Measurements from ENCODE around the gene C4BPB. TPM values are rescaled to one million over a fixed set of nuclear protein-coding genes. Genes with fewer than 3 reads are reported as not detected.

Gene C4BPB
- polyA plus RNA-seq, 1 donor from 2014 or later: not detected

DNA sequence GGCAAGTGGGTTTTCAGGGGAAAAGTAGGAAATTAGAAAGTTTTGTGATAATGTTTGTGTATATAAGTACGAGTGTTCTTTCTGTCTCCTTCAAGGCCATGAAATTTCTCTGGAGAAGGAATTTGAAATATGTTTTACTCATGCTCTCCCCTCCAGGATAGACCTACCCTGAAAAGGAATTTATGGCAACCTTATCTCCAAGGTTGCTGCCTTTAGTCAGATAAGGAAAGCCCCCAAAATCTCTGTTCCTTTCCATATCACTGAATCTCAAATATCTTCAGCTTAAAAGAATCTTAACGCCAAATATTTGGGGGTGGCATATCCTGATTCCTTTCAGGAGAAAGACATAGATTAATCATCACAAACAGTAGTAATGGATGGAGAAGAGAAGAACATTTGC, 499 bp upstream of the C4BPB start:
- peak overlapping the region in 1 of 4 donors; percentile 18 for H3K4me3 Mint-ChIP-seq
- no peak overlapping the region for H3K27ac Mint-ChIP-seq

DNA sequence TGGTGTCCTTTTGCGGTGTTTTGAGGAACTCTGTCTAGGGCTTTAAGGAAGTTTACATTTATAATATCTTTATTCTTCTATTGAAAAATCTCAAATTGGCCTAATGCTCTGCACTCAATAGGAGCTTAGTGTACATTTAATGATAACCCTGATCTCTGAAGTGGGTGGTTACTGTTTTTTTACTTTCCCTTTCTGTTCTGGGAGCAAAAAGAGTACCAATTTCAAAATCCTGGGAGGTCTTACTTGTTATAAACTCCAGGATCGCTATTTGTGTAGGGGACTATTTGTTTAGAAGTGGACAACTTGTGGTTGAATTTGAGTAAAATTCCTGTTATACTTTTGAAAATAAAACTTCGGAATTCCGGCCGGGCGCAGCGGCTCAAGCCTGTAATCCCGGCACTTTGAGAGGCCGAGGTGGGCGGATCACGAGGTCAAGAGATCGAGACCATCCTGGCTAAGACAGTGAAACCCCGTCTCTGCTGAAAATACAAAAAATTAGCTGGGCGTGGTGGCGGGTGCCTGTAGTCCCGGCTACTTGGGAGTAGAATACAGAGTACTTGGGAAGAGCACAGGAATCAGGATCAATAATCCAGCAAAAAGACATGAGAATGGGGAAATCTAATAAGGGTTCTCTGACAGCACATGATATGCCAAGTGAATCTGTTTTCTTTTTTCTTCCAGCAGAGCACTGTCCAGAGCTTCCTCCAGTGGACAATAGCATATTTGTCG, 1.1 kb downstream of the C4BPB start:
- Mint-ChIP-seq H3K9me3 (no peaks in the 10 kb centered on the region), H3K36me3 (no peaks in the 10 kb centered on the region)

More for the DNA sequence above, 499 bp upstream of the C4BPB start:
- peaks cover 2% of the 10 kb centered on the region for H3K27me3 Mint-ChIP-seq
- H3K36me3 Mint-ChIP-seq: no peaks in the 10 kb centered on the region
- H3K4me1 Mint-ChIP-seq: peaks cover 9 to 11% (median 10%) of the 10 kb centered on the region in 3 donors
- no peaks in the 10 kb centered on the region for H3K9me3 Mint-ChIP-seq

DNA sequence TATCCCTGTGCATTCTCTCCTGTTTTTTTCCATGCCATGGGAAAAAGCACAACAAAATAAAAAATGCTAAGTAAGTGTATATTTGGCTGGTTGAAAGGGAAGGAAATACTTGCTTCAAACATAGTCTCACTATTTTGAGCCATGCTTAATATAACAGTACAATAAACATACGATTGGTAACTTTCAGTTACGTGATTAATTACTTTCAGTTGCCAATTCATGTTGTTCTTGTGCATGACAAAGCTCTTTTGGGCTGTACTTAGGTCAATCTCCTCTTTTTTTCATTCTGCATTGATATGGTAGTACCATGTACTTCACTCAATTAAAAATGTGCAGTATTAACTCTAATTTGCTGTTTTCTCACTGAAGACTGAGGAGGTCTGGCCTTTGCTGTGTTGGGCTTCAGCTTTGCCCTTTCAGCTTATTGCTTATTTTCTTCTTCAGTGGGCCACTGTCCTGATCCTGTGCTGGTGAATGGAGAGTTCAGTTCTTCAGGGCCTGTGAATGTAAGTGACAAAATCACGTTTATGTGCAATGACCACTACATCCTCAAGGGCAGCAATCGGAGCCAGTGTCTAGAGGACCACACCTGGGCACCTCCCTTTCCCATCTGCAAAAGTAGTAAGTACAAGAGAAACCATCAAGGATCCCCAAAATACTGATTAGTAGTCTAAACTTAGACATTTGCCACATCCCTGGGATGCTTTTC, 2.7 kb downstream of the C4BPB start:
- H3K4me3 Mint-ChIP-seq: no peak overlapping the region
- H3K4me1 Mint-ChIP-seq: peaks cover 5% of the 10 kb centered on the region in 3 donors
- peaks cover 6% of the 10 kb centered on the region for H3K27me3 Mint-ChIP-seq
- no peaks in the 10 kb centered on the region for H3K36me3 Mint-ChIP-seq
- H3K27ac Mint-ChIP-seq: no peak overlapping the region
- no peaks in the 10 kb centered on the region for H3K9me3 Mint-ChIP-seq

More for the DNA sequence above, 1.1 kb downstream of the C4BPB start:
- Mint-ChIP-seq H3K4me3 (peak overlapping the region in 3 of 4 donors; percentile 44 to 80 (median 51)), H3K4me1 (peaks cover 5 to 9% (median 7%) of the 10 kb centered on the region in 3 donors), H3K27me3 (no peaks in the 10 kb centered on the region), H3K27ac (no peak overlapping the region)

DNA sequence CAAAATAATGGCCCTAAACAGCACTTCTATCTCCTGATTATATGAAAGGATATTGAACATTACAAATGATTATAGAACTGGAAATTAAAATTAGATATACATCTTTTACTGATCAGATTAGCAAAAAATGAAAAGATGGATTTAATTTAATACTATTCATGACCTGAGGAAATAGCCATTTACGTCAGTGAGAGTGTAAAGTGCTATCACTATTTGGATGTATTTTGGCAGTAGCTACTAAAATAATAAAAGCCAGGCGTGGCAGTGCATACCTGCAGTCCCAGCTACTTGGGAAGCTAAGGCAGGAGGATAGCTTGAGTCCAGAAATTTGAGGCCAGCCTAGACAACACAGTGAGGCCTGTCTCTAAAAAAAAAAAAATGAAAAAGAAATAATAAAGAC, 5.3 kb downstream of the C4BPB start:
- H3K27me3 Mint-ChIP-seq: peaks cover 6% of the 10 kb centered on the region

DNA sequence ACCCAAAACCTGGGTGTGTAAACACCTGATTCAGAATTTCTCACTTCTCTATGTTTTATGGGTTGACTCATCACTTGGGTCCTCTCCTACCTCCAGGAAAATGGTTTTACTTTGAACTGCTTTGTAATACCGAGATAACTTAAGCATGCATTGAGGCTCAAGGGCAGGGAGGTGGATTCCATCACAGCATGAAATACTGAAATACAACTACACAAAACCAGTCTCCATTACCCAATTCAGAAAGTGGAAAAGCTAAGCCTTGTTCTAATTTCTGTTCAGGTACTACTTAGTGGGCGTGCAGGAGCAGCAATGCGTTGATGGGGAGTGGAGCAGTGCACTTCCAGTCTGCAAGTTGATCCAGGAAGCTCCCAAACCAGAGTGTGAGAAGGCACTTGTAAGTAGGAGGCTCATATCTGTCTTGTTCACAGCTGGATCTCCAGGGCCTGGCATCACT, 9.2 kb downstream of the C4BPB start:
- peaks cover 0 to 2% (median 0%) of the 10 kb centered on the region in 3 donors for H3K4me1 Mint-ChIP-seq
- peaks cover 6% of the 10 kb centered on the region for H3K27me3 Mint-ChIP-seq
- no peak overlapping the region for H3K4me3 Mint-ChIP-seq
- H3K36me3 Mint-ChIP-seq: no peaks in the 10 kb centered on the region
- no peak overlapping the region for H3K27ac Mint-ChIP-seq
- no peaks in the 10 kb centered on the region for H3K9me3 Mint-ChIP-seq

More for the DNA sequence above, 5.3 kb downstream of the C4BPB start:
- Mint-ChIP-seq H3K4me1 (peaks cover 5 to 7% (median 5%) of the 10 kb centered on the region in 3 donors), H3K36me3 (no peaks in the 10 kb centered on the region), H3K27ac (no peak overlapping the region), H3K9me3 (no peaks in the 10 kb centered on the region), H3K4me3 (no peak overlapping the region)

DNA sequence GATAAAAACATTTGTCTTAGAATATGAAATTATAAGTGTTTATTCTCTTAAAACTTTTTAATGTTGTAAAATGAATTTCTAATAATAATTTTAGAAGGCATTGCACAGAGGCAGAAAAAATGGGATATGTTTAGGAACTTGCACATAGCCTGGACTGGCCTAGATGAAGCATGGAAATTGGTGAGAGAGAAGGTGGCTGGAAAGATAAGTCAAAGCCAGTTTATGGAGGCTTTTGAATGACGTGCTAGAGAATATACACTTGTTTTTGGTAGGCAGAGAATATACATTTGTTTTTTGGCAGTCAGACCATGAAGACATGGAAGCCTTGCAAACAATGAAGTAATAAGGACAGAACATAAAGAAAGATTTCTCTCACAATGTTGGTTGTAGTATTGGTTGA, 13.1 kb downstream of the C4BPB start:
- Mint-ChIP-seq H3K9me3 (no peaks in the 10 kb centered on the region), H3K4me1 (peaks cover 0 to 2% (median 0%) of the 10 kb centered on the region in 3 donors), H3K27ac (no peak overlapping the region), H3K27me3 (peaks cover 1% of the 10 kb centered on the region), H3K36me3 (no peaks in the 10 kb centered on the region), H3K4me3 (no peak overlapping the region)

DNA sequence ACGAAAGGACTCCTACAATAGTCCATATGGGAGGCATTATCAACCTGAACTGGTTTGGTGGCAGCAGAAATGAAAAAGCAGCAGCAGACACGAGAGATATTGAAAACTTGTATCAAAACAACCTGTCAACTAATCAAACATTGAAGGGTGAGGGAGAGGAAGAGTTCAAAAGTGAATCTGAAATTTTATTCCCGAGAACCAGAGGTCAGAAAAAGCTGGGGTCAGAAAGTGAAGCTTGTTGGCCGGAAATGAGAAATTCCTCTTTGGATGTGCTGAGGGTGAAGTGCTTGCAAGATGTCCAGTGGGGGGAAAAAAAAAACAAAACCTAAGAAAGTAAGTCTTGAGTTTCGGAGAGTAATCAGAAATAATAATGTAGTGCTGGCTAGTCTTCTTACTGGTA, 13.5 kb downstream of the C4BPB start:
- Mint-ChIP-seq H3K4me3 (no peak overlapping the region), H3K27me3 (peaks cover 1% of the 10 kb centered on the region), H3K9me3 (no peaks in the 10 kb centered on the region), H3K27ac (no peak overlapping the region), H3K4me1 (peaks cover 0 to 2% (median 0%) of the 10 kb centered on the region in 3 donors), H3K36me3 (no peaks in the 10 kb centered on the region)

DNA sequence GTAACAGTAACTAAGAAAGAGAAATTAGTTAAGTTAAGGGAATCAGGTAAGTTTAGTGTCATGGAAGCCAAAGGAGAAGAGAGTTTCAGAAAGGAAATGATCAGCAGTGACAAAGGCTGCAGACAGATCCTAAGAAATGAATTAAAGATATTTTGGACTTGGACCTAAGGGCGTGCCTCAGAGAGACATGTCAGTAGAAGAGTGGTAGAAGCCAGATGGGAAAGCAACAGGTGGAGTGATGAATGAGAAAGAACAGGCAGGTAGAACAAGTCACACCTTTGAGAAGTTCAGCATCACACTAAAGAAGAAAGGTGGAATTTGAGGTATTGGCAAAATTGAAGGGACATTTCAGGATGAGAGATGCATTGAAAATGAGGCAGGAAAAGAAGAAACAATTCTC, 14.0 kb downstream of the C4BPB start:
- Mint-ChIP-seq H3K36me3 (no peaks in the 10 kb centered on the region), H3K4me1 (peaks cover 0 to under 1% (median 0%) of the 10 kb centered on the region in 3 donors), H3K27ac (no peak overlapping the region), H3K4me3 (no peak overlapping the region), H3K27me3 (peaks cover 3% of the 10 kb centered on the region), H3K9me3 (no peaks in the 10 kb centered on the region)

DNA sequence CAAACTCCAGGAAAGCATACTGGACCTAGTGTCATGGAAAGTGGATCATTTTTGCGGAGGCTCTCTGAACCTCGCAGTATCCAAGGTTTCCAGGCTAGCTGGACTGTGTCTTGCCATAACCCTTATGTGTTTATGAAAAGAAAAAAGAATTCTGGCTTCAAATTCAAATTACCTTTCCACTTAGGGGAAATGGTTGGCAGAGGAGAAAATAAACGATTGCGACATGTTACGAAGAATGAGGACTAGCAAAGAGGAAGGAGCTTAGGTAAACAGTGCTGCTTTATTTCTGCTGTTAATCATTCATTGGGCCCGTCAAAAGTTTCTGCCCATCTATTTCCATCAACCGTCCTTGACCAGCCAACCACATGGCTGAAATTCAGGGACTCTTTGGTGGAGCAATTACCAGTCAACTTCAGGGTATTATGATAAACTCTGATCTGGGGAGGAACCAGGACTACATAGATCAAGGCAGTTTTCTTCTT, 15.3 kb downstream of the C4BPB start, which contains the start of gene C4BPA:
Gene C4BPA, plus strand, starts transcription at position 342 of the 482 bp plus-strand sequence. CDS start 8,793 bp downstream, outside the sequence.
- Mint-ChIP-seq H3K27ac (no peak within 1 kb of the TSS), H3K36me3 (no peaks in the 10 kb centered on the region), H3K4me3 (peak within 1 kb of the TSS in 1 of 4 donors; percentile 40), H3K27me3 (peaks cover 7% of the 10 kb centered on the region), H3K9me3 (no peaks in the 10 kb centered on the region), H3K4me1 (no peaks in the 10 kb centered on the region)

DNA sequence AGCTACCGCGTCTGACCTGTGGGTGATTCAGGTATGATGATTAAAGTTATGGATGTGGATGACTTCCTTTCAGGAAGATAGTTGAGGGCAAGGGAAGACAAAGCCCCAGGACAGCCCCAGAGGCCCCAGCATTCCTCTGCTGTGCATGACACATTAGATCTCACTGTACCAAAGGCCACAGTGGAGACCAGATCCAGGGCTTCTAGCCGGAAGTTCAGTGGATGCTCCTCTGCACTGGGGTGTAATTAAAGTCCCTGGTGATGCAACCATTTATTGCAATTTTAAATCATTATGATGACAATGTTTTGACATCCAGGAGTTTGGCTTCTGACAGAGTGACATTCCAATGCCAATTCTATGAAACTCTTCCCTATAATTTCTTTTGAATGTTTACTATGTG, 20.3 kb downstream of the C4BPB start:
- H3K27me3 Mint-ChIP-seq: peaks cover 16% of the 10 kb centered on the region
- H3K36me3 Mint-ChIP-seq: peaks cover 2% of the 10 kb centered on the region
- no peaks in the 10 kb centered on the region for H3K9me3 Mint-ChIP-seq
- no peaks in the 10 kb centered on the region for H3K4me1 Mint-ChIP-seq
- H3K4me3 Mint-ChIP-seq: no peak overlapping the region
- H3K27ac Mint-ChIP-seq: no peak overlapping the region

DNA sequence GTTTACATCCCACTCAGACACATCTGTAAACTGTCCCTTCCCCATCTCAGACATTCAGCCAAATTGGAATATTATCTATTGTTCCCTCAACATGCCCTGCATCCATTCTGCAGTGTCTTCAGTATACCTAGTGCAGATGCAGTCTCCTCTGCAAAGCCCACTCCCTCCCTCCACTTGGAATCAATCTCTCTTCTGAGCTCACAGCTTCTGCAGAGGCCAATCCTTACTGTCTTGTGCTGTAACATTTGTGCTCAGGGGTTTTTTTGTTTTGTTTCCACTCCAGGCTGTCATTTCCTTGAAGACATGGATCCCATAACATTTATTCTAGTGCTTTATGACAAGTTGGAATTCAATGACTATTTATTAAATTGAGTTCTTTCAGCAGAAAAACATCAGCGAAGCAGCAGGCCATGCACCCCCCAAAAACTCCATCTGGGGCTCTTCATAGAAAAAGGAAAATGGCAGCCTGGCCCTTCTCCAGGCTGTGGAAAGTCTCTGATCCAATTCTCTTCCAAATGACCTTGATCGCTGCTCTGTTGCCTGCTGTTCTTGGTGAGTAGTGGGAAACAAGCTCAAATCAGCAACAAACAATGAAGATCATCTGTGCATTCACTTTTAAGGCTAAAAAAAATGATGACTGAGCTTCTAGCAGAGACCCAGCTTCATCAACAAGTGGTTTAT, 24.1 kb downstream of the C4BPB start:
- H3K27me3 Mint-ChIP-seq: peaks cover 14% of the 10 kb centered on the region

DNA sequence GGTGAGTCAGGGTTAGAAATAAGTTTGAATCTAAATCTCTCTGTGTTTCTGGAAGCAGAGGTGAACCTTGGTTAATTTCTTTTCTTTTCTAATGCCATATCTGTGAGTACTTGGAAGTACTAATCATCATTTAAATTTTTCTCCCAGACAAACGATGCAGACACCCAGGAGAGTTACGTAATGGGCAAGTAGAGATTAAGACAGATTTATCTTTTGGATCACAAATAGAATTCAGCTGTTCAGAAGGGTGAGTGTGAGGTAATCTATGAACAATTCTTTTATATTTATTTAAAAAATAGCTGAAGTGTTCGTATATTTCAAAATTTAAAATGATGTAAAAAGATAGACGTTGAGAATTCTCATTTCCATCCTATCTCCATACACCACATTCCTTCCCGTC, 26.6 kb downstream of the C4BPB start:
- Mint-ChIP-seq H3K4me1 (no peaks in the 10 kb centered on the region), H3K27me3 (peaks cover 13% of the 10 kb centered on the region), H3K36me3 (peaks cover 5% of the 10 kb centered on the region)

More for the DNA sequence above, 24.1 kb downstream of the C4BPB start:
- Mint-ChIP-seq H3K4me3 (no peak overlapping the region), H3K4me1 (no peaks in the 10 kb centered on the region), H3K27ac (no peak overlapping the region), H3K9me3 (no peaks in the 10 kb centered on the region), H3K36me3 (peaks cover 5% of the 10 kb centered on the region)

DNA sequence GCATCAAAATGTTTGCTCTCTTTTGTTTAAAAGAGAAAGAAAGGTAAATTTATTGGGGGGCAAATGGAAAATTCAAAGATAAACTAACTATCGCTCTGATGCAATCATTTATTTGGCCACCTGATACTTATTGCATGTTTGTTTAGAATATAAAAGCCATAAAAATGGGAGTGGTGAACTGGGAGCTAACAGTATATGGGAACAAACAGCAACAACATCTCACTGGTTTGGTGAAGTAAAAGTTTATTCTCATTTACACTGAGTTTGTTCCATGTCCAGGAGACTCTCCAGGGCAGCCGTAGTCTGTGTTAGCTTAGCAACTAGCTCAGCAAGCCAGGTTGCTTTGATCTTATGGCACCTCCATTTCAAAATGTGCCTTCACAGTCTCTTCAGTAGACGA, 35.7 kb downstream of the C4BPB start:
- Mint-ChIP-seq H3K27me3 (peaks cover 5% of the 10 kb centered on the region), H3K36me3 (no peaks in the 10 kb centered on the region), H3K27ac (no peak overlapping the region), H3K9me3 (peaks cover 5 to 29% (median 18%) of the 10 kb centered on the region in 3 donors), H3K4me1 (no peaks in the 10 kb centered on the region), H3K4me3 (no peak overlapping the region)

More for the DNA sequence above, 26.6 kb downstream of the C4BPB start:
- Mint-ChIP-seq H3K9me3 (no peaks in the 10 kb centered on the region), H3K27ac (no peak overlapping the region), H3K4me3 (no peak overlapping the region)

DNA sequence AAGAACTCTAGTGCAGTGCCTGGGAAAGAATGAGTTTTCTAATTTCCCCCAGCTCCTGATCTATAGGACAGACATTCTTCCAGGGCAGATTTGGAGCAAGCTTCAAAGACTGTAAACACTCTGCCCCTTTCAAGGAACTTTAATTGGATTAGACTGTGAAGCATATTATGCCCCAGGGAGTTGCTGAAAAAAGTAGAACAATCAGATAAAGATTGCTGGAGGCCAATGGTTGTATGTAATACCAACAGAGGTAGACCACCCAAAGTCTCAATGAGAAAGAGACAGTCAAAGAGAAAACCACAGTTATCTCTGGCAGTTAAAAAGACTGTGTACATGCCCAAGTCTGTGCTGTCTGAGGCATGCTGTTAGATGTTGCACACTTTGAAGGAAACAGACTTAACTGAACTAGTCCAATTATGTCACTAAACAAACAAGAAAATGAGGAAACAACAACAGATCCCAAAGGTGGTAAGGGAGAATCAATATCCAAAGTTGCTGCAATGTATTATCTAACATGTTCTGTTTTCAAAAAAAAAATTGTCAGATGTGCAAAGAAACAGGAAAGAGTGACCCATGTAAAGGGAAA, 39.8 kb downstream of the C4BPB start:
- no peak overlapping the region for H3K4me3 Mint-ChIP-seq
- no peaks in the 10 kb centered on the region for H3K4me1 Mint-ChIP-seq
- H3K27me3 Mint-ChIP-seq: peaks cover 2% of the 10 kb centered on the region
- no peak overlapping the region for H3K27ac Mint-ChIP-seq
- H3K36me3 Mint-ChIP-seq: peaks cover 2% of the 10 kb centered on the region
- H3K9me3 Mint-ChIP-seq: peaks cover 14 to 45% (median 32%) of the 10 kb centered on the region in 3 donors
